B cell (primary cell): ENCODE results near the gene FHIT.

Source experiments
- EZH2 ChIP-seq: IDR thresholded peaks from 2 replicates; pipeline ENCODE4 v1.6.1; 2012; ENCODE audit warnings: borderline replicate concordance, low read depth, mild to moderate bottlenecking, moderate library complexity, low read length; ENCODE audit not compliant: insufficient read depth, poor library complexity, severe bottlenecking
- TF ChIP-seq, protein P1 (sequence below): fragments of 200-600 bp; IDR thresholded peaks from one replicate; pipeline ENCODE4 v1.8.0; 2022; ENCODE audit warnings: antibody characterized with exemption, mild to moderate bottlenecking

DNA sequence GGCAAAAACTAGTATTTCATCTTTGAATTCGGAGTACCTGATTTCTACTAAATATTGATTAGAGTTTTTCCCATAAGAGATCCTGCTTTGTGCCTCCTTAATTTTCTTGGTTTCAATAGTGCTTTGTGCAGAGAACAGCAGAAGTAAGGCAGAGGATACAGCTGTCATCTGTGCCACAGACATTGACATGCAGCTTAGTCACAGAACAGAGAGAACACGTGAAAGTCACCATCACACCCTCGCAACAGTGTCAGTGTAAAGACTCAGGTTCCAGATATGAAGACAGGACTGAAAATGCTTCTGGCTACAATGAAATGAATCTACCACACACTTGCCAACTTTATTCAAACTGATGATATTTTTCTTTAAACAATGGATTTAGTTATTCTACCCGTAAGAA lies 1258.7 kb downstream of the FHIT start:
- TF ChIP-seq, protein P1, sequence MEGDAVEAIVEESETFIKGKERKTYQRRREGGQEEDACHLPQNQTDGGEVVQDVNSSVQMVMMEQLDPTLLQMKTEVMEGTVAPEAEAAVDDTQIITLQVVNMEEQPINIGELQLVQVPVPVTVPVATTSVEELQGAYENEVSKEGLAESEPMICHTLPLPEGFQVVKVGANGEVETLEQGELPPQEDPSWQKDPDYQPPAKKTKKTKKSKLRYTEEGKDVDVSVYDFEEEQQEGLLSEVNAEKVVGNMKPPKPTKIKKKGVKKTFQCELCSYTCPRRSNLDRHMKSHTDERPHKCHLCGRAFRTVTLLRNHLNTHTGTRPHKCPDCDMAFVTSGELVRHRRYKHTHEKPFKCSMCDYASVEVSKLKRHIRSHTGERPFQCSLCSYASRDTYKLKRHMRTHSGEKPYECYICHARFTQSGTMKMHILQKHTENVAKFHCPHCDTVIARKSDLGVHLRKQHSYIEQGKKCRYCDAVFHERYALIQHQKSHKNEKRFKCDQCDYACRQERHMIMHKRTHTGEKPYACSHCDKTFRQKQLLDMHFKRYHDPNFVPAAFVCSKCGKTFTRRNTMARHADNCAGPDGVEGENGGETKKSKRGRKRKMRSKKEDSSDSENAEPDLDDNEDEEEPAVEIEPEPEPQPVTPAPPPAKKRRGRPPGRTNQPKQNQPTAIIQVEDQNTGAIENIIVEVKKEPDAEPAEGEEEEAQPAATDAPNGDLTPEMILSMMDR: no peak
- TF ChIP-seq EZH2: no peak
